Lung (tissue), 12 donors: ENCODE measurements around the gene ATXN10. TPM values are rescaled to one million over a fixed set of nuclear protein-coding genes. Genes with fewer than 3 reads are reported as not detected.

ENCODE experiments used
- ATAC-seq: fragments of 200-7000 bp; cut with Tn5 transposase; one replicate; pipeline ENCODE4 v1.9.1; 2020; ENCODE audit warnings: moderate number of reproducible peaks; ENCODE audit not compliant: insufficient read depth, low FRiP score
- DNase-seq, 3 donors: peaks; one replicate each; pipeline ENCODE4 v3.0.0-alpha.2; 2013 to 2017
- H3K27ac ChIP-seq, 2 donors: one replicate each; pipeline ENCODE4 v1.5.1; 2013; ENCODE audit warnings: mild to moderate bottlenecking in 2 of 2, moderate library complexity in 2 of 2, control low read depth in 1 of 2, inconsistent platforms in 1 of 2, low read depth in 1 of 2, low read length in 1 of 2
- H3K27me3 ChIP-seq, 3 donors: one replicate each; pipeline ENCODE4 v1.5.1; 2013; ENCODE audit warnings: low read length in 2 of 3; ENCODE audit not compliant: control insufficient read depth in 3 of 3, insufficient read depth in 3 of 3
- H3K36me3 ChIP-seq, 4 donors: one replicate each; pipeline ENCODE4 v1.5.1; 2013; ENCODE audit warnings: low read length in 4 of 4, mild to moderate bottlenecking in 1 of 4, moderate library complexity in 1 of 4; ENCODE audit not compliant: control insufficient read depth in 4 of 4, insufficient read depth in 4 of 4
- H3K4me1 ChIP-seq, 5 donors: one replicate each; pipeline ENCODE4 v1.5.1; 2013; ENCODE audit warnings: low read length in 5 of 5, mild to moderate bottlenecking in 2 of 5, moderate library complexity in 1 of 5; ENCODE audit not compliant: control insufficient read depth in 5 of 5, insufficient read depth in 5 of 5
- H3K4me3 ChIP-seq: one replicate; pipeline ENCODE4 v1.5.1; 2013; ENCODE audit warnings: mild to moderate bottlenecking, control low read depth, moderate library complexity
- H3K9ac ChIP-seq, 2 donors: one replicate each; pipeline ENCODE4 v1.5.1; 2013; ENCODE audit warnings: low read length in 2 of 2, control low read depth in 1 of 2; ENCODE audit not compliant: insufficient read depth in 1 of 2
- H3K9me3 ChIP-seq, 4 donors: one replicate each; pipeline ENCODE4 v1.5.1; 2013; ENCODE audit warnings: low read length in 3 of 4, mild to moderate bottlenecking in 1 of 4, moderate library complexity in 1 of 4; ENCODE audit not compliant: control insufficient read depth in 4 of 4, insufficient read depth in 3 of 4
- WGBS, 2 donors: extraction: QIAGEN DNeasy Blood & Tissue Kit; methylation state at CpG; one replicate each; pipeline ENCODE4 v1.1.7; 2013; 5-methylcytosine and 5-hydroxymethylcytosine counted together
- polyA plus RNA-seq, 2 donors: library from polyadenylated mRNA; stranded (reverse); fragments of 200-250 nt; gene quantifications; one replicate each; pipeline ENCODE4 v1.2.1, GENCODE V29; 2013
- total RNA-seq, 2 donors: library from RNA; depleted of rRNA in 1 of 2; stranded (reverse); fragments of >200 nt in 1 of 2; gene quantifications; one replicate each; pipeline ENCODE4 v1.2.1, GENCODE V29; 2014 to 2021
- TF ChIP-seq, protein P1 (sequence below): IDR thresholded peaks from 2 replicates; pipeline ENCODE4 v1.5.1; 2012; ENCODE audit warnings: mild to moderate bottlenecking; ENCODE audit errors: control extremely low read depth, extremely low read depth
- donor health status: control.
- donor health status: control.
- donor health status: Bipolar disorder and iron deficiency.
- donor health status: healthy.
- donor health status: DM: yes; HTN: yes; CAD: no.

Gene ATXN10
- total and polyA plus RNA-seq, 4 donors, result 41.9 to 164 (median 92.2) TPM

DNA sequence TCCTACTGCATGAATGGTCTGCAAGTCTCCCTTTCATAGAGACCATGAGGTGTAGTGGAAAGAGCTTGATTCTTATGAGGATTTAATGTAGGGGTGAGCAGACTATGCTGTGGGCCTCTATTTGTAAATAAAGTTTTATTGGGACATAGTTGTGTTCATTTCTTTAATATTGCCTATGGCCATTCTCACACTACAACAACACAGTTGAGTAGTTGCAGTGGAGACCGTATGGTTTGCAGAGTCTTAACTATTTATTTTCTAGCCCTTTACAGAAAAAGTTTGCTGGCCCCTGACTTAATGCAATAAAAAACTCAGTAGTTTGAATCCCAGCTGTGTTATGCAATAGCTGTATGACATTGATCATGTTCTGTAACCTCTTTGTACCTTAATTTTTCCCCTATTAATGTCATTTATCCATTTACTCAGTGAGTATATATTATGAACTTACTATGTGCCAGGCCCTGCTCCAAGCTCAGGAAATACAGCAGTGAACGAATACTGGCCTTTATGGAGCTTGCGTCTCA is 106.3 kb downstream of the ATXN10 start:
- DNase-seq (no peak), ATAC-seq (no peak)
- TF ChIP-seq, protein P1, sequence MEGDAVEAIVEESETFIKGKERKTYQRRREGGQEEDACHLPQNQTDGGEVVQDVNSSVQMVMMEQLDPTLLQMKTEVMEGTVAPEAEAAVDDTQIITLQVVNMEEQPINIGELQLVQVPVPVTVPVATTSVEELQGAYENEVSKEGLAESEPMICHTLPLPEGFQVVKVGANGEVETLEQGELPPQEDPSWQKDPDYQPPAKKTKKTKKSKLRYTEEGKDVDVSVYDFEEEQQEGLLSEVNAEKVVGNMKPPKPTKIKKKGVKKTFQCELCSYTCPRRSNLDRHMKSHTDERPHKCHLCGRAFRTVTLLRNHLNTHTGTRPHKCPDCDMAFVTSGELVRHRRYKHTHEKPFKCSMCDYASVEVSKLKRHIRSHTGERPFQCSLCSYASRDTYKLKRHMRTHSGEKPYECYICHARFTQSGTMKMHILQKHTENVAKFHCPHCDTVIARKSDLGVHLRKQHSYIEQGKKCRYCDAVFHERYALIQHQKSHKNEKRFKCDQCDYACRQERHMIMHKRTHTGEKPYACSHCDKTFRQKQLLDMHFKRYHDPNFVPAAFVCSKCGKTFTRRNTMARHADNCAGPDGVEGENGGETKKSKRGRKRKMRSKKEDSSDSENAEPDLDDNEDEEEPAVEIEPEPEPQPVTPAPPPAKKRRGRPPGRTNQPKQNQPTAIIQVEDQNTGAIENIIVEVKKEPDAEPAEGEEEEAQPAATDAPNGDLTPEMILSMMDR, result no peak
- H3K36me3 ChIP-seq, result peaks cover 0 to 10% (median 4%) of the 10 kb centered on the region in 4 donors
- H3K9me3 ChIP-seq, result peaks cover 0 to 3% (median 0%) of the 10 kb centered on the region in 4 donors
- H3K4me3 ChIP-seq, result no peak overlapping the region
- 92 to 97% methylated on average over 3 of the region's 3 CpGs for WGBS, 2 donors
- peaks cover 0 to 1% (median 0%) of the 10 kb centered on the region in 5 donors for H3K4me1 ChIP-seq
- no peaks in the 10 kb centered on the region for H3K27me3 ChIP-seq
- no peak overlapping the region for H3K27ac ChIP-seq
- no peak overlapping the region for H3K9ac ChIP-seq

- 88 to 95% methylated on average over 3 of the region's 3 CpGs for WGBS, 2 donors
- no peak overlapping the region for H3K27ac ChIP-seq
- H3K9me3 ChIP-seq, result no peaks in the 10 kb centered on the region
- no peaks in the 10 kb centered on the region for H3K27me3 ChIP-seq
- TF ChIP-seq, protein P1, result no peak
- no peak for ATAC-seq
- H3K36me3 ChIP-seq, result peaks cover 0 to 9% (median 4%) of the 10 kb centered on the region in 4 donors
- no peak for DNase-seq
- H3K9ac ChIP-seq, result no peak overlapping the region
- peaks cover 0 to 8% (median 8%) of the 10 kb centered on the region in 5 donors for H3K4me1 ChIP-seq
- no peak overlapping the region for H3K4me3 ChIP-seq
These were observed 109.8 kb downstream of the ATXN10 start for GRCh38 chr22:45781459-45781858.

GRCh38 chr22:45781966-45782365 is 110.3 kb downstream of the ATXN10 start:
- Histone ChIP-seq H3K9me3 (no peaks in the 10 kb centered on the region), H3K4me1 (peaks cover 0 to 10% (median 8%) of the 10 kb centered on the region in 5 donors), H3K4me3 (no peak overlapping the region), H3K9ac (no peak overlapping the region), H3K36me3 (peaks cover 0 to 9% (median 4%) of the 10 kb centered on the region in 4 donors), H3K27me3 (no peaks in the 10 kb centered on the region), H3K27ac (no peak overlapping the region)
- DNase-seq, result no peak
- 91 to 93% methylated on average over 6 of the region's 6 CpGs for WGBS, 2 donors
- ATAC-seq, result no peak
- TF ChIP-seq, protein P1, result no peak

DNA sequence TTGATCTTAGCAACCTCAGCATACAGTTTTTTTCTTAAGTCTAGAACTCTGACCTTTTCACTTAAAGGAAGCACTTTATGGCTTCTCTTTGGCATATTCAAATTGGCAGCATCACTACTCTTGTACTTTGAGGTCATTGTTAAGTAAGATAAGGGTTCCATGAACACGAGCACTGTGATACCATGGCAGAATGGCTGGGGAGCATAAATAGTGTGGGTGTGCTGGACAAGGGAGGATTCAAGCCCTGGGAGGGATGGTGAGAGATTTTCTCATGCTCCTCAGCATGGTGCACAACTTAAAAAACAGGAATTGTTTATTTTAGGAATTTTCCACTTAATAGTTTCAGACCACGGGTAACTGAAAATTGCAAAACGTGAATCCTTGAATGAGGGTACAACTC is 111.4 kb downstream of the ATXN10 start:
- no peak for ATAC-seq
- H3K27ac ChIP-seq, result no peak overlapping the region
- WGBS, 2 donors, result 58 to 69% methylated on average over 3 of the region's 3 CpGs
- no peak overlapping the region for H3K9ac ChIP-seq
- no peak overlapping the region for H3K4me3 ChIP-seq
- peaks cover 0 to 14% (median 8%) of the 10 kb centered on the region in 5 donors for H3K4me1 ChIP-seq
- H3K9me3 ChIP-seq, result no peaks in the 10 kb centered on the region
- H3K27me3 ChIP-seq, result no peaks in the 10 kb centered on the region
- DNase-seq, result no peak
- peaks cover 0 to 8% (median 2%) of the 10 kb centered on the region in 4 donors for H3K36me3 ChIP-seq
- TF ChIP-seq, protein P1, result no peak
